Hepatocyte (in vitro differentiated cells): ENCODE data around the gene KRT75.

Experiments
- EZH2 ChIP-seq: fragments of 200-600 bp; sonication (generic); IDR thresholded peaks from 2 replicates; pipeline ENCODE4 v1.6.1; 2016; ENCODE audit warnings: antibody characterized with exemption, mild to moderate bottlenecking, borderline replicate concordance
- EZH2phosphoT487 ChIP-seq: fragments of 200-600 bp; sonication (generic); IDR thresholded peaks from one replicate; pipeline ENCODE4 v1.6.1; 2018; ENCODE audit warnings: antibody characterized with exemption, mild to moderate bottlenecking, low read depth, moderate library complexity; ENCODE audit not compliant: unreplicated experiment, severe bottlenecking
- TF ChIP-seq, protein P1 (sequence below): fragments of 200-600 bp; sonication (generic); IDR thresholded peaks from 2 replicates; pipeline ENCODE4 v1.5.1; 2016; ENCODE audit warnings: antibody characterized with exemption, mild to moderate bottlenecking; ENCODE audit not compliant: poor library complexity

DNA sequence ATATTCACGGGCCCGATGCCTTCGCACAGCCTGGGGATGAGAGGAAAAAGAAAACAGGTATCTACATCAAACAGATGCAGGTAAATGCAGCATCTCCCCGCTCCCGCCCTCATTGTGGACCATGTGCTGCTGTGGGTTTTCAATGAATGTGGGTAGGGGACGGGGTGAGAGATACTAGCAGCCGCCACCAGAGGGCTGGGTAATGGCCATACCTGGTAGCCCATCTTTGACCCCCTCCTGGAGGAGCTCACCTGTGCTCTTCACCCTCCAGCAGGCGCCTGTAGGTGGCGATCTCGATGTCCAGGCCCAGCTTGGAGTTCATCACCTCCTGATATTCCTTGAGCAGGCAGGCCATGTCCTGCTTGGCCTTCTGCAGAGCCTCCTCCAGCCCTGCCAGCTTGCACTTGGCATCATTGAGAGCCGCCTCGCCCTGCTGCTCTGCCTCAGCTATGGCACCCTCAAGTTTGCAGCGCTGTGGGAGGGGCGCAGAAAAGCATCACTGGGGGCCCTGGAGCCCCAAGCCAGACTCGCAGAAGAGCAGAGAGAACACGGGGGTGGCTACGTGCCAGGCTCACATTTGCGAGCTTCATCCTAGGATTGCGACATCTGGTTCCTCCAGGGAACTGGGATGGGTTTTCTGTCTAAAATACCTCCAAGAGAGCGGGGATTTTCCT lies 38.3 kb downstream of the KRT75 start:
- TF ChIP-seq, protein P1, sequence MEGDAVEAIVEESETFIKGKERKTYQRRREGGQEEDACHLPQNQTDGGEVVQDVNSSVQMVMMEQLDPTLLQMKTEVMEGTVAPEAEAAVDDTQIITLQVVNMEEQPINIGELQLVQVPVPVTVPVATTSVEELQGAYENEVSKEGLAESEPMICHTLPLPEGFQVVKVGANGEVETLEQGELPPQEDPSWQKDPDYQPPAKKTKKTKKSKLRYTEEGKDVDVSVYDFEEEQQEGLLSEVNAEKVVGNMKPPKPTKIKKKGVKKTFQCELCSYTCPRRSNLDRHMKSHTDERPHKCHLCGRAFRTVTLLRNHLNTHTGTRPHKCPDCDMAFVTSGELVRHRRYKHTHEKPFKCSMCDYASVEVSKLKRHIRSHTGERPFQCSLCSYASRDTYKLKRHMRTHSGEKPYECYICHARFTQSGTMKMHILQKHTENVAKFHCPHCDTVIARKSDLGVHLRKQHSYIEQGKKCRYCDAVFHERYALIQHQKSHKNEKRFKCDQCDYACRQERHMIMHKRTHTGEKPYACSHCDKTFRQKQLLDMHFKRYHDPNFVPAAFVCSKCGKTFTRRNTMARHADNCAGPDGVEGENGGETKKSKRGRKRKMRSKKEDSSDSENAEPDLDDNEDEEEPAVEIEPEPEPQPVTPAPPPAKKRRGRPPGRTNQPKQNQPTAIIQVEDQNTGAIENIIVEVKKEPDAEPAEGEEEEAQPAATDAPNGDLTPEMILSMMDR: peak; percentile 33
- no peak for TF ChIP-seq EZH2
- no peak for TF ChIP-seq EZH2phosphoT487
